DMS53 treated with DMSO at 0.1 percent for 48 hours (cell line): ENCODE data around the gene MRPS27.

ENCODE experiments used
- DNase-seq: peaks from one replicate; lab custom pipeline; 2025; ENCODE audit not compliant: unreplicated experiment; lab: John Stamatoyannopoulos, UW

Gene MRPS27

GRCh38 chr5:72206160-72206559, 113.9 kb downstream of the MRPS27 start:
- no peak for DNase-seq

- no peak for DNase-seq
Measured at GRCh38 chr5:72205431-72206009, 114.5 kb downstream of the MRPS27 start.

- no peak for DNase-seq
Measured at GRCh38 chr5:72204946-72205345, 115.1 kb downstream of the MRPS27 start.

- no peak for DNase-seq
Measured at GRCh38 chr5:72203251-72203845, 116.7 kb downstream of the MRPS27 start.

- no peak for DNase-seq
Measured at GRCh38 chr5:72202331-72202825, 117.7 kb downstream of the MRPS27 start.

- DNase-seq, result no peak
Measured at GRCh38 chr5:72199681-72200080, 120.4 kb downstream of the MRPS27 start.

- DNase-seq, result no peak
Measured at GRCh38 chr5:72197393-72197792, 122.6 kb downstream of the MRPS27 start.

GRCh38 chr5:72195581-72195980, 124.5 kb downstream of the MRPS27 start:
- DNase-seq, result no peak

GRCh38 chr5:72194846-72195245, 125.2 kb downstream of the MRPS27 start:
- no peak for DNase-seq

- no peak for DNase-seq
Measured at GRCh38 chr5:72191404-72191803, 128.6 kb downstream of the MRPS27 start.

- DNase-seq, result no peak
Measured at GRCh38 chr5:72189146-72189545, 130.9 kb downstream of the MRPS27 start.

GRCh38 chr5:72188166-72188565, 131.9 kb downstream of the MRPS27 start:
- DNase-seq, result no peak

- DNase-seq, result no peak
Measured at GRCh38 chr5:72187388-72188075, 132.5 kb downstream of the MRPS27 start.

- DNase-seq, result no peak
Measured at GRCh38 chr5:72185496-72186329, 134.3 kb downstream of the MRPS27 start.

GRCh38 chr5:72184408-72184807, 135.6 kb downstream of the MRPS27 start:
- no peak for DNase-seq

GRCh38 chr5:72183101-72183520, 136.9 kb downstream of the MRPS27 start:
- DNase-seq, result no peak

- DNase-seq, result no peak
Measured at GRCh38 chr5:72182686-72183085, 137.4 kb downstream of the MRPS27 start.

- DNase-seq, result no peak
Measured at GRCh38 chr5:72180925-72181324, 139.1 kb downstream of the MRPS27 start.

GRCh38 chr5:72179816-72180440, 140.1 kb downstream of the MRPS27 start:
- no peak for DNase-seq

GRCh38 chr5:72179028-72179815, 140.8 kb downstream of the MRPS27 start:
- DNase-seq, result no peak
